ENCODE data around the gene PRR13.
"Not testable (repeated sequence)": the region's sequence is repeated elsewhere in the genome, so short reads cannot be mapped to it uniquely, and the experiment has no call there.

Gene PRR13

GRCh38 chr12:53474077-53474476 is 32.5 kb downstream of the PRR13 start:
- no peak for DNase-seq

- DNase-seq: no peak
These were observed 33.3 kb downstream of the PRR13 start for GRCh38 chr12:53474819-53475218.

GRCh38 chr12:53476769-53477209 is 35.3 kb downstream of the PRR13 start:
- peak in 1 of 6 experiments; percentile 21 for DNase-seq

GRCh38 chr12:53478865-53479264 is 37.3 kb downstream of the PRR13 start:
- DNase-seq: no peak

- DNase-seq: no peak
These were observed 37.8 kb downstream of the PRR13 start for GRCh38 chr12:53479331-53479730.

- DNase-seq: no peak
These were observed 39.2 kb downstream of the PRR13 start for GRCh38 chr12:53480491-53481442.

- DNase-seq: not testable (repeated sequence)
These were observed 39.9 kb downstream of the PRR13 start for GRCh38 chr12:53481458-53481857.

GRCh38 chr12:53481939-53482586 is 40.5 kb downstream of the PRR13 start:
- DNase-seq: no peak

GRCh38 chr12:53482626-53483168 is 41.2 kb downstream of the PRR13 start:
- no peak for DNase-seq

- DNase-seq: no peak
These were observed 41.9 kb downstream of the PRR13 start for GRCh38 chr12:53483225-53483978.

GRCh38 chr12:53483979-53484377 is 42.4 kb downstream of the PRR13 start:
- DNase-seq: no peak

GRCh38 chr12:53484686-53485575 is 43.4 kb downstream of the PRR13 start:
- no peak for DNase-seq

- DNase-seq: no peak
These were observed 44.6 kb downstream of the PRR13 start for GRCh38 chr12:53485955-53486735.

GRCh38 chr12:53486736-53487487 is 45.4 kb downstream of the PRR13 start:
- DNase-seq: no peak

GRCh38 chr12:53489242-53489864 is 47.8 kb downstream of the PRR13 start:
- DNase-seq: no peak

- DNase-seq: peak in 3 of 6 experiments; percentile 11 to 39 (median 26)
These were observed 50.7 kb downstream of the PRR13 start for GRCh38 chr12:53492188-53492587.

GRCh38 chr12:53492830-53493609 is 51.5 kb downstream of the PRR13 start:
- peak; percentile 65 to 89 (median 82) for DNase-seq

- no peak for DNase-seq
These were observed 52.3 kb downstream of the PRR13 start for GRCh38 chr12:53493610-53494391.

Measured in stimulated activated naive CD4-positive, alpha-beta T cell (primary cell).